ENCODE results near the gene TMEM201. TPM values are rescaled to one million over a fixed set of nuclear protein-coding genes. Genes with fewer than 3 reads are reported as not detected.

The TMEM201 gene
- total and polyA plus RNA-seq, 9 of the 15 experiments (the other 6 are each of a cell fraction or from before 2014, with no cell fraction given): 0.42 to 51.3 (median 7.4) TPM

- peaks cover 17 to 38% of the 10 kb centered on the region in 2 experiments; a peak in 4 of 5 replicates for H3K4me1 ChIP-seq (replicated peaks in 1 of 2; ENCODE audit: control insufficient read depth in 2 of 2, insufficient read depth in 2 of 2, low read length in 2 of 2)
- POLR2A ChIA-PET: interaction anchor here (0.5 to 0.7 kb wide), 4 partner anchors 15 to 468 kb away, joined by 3 to 5 read pairs (median 3); no protein-coding TSS in a partner anchor
- H3K9ac ChIP-seq (ENCODE audit: insufficient read depth in 1 of 2, low read depth in 2 of 2, low read length in 2 of 2): peak overlapping the region in 1 of 2 experiments; percentile 80; a peak in 1 of 4 replicates
- H4K20me1 ChIP-seq (replicated peaks; ENCODE audit: control insufficient read depth, insufficient read depth, low read length): no peaks in the 10 kb centered on the region
- no peaks in the 10 kb centered on the region; a peak in 3 of 5 replicates for H3K27me3 ChIP-seq (ENCODE audit: control insufficient read depth in 2 of 2, insufficient read depth in 2 of 2, low read length in 2 of 2)
- H2AFZ ChIP-seq (ENCODE audit: low read depth, low read length): peak overlapping the region; percentile 73; the same call in 1 of the 2 replicates
- no peak for DNase-seq (ENCODE audit: extremely low read depth in 1 of 4, low spot score in 3 of 4)
- no peaks in the 10 kb centered on the region for H3K36me3 ChIP-seq (ENCODE audit: control insufficient read depth, insufficient read depth, low read length)
- no peak overlapping the region for H3K27ac ChIP-seq (ENCODE audit: extremely low read depth, low read depth, low read length)
- no peaks in the 10 kb centered on the region for H3K79me2 ChIP-seq (ENCODE audit: control insufficient read depth, insufficient read depth, low read length)
- in situ Hi-C loops (cut with MboI): no loop called here
- WGBS (ENCODE audit: insufficient coverage, low coverage, missing lambda C conversion rate): 32% methylated on average over 8 of the region's 8 CpGs
- no peak overlapping the region for H3K4me2 ChIP-seq (ENCODE audit: insufficient read depth, low read length)
- no peaks in the 10 kb centered on the region for H3K9me1 ChIP-seq (ENCODE audit: control insufficient read depth, insufficient read depth, low read length)
- CTCF ChIA-PET (ENCODE audit: low intra/inter-chr PET ratio): no interaction called here
- FAIRE-seq: no peak
- intact Hi-C loops (cut with micrococcal nuclease): no loop called here
- ATAC-seq: no peak
- BruUV-seq (replicated peaks): no TSS peak
- TF ChIP-seq BCOR (IDR thresholded peaks at IDR 0.05) (0 out of 2 replicates have a peak, but pooled peaks have one; percentile 22), MAX (CRISPR knock-in tag; IDR thresholded peaks at IDR 0.05) (0 out of 2 replicates have a peak, but pooled peaks have one; percentile 20), ZNF395 (CRISPR knock-in tag; IDR thresholded peaks at IDR 0.05) (no peak)
- H3K4me3 ChIP-seq: no peak overlapping the region
- H3K9me3 ChIP-seq (replicated peaks; ENCODE audit: control insufficient read depth, insufficient read depth, low read depth, low read length): no peaks in the 10 kb centered on the region
Observed at GRCh38 chr1:9630331-9631111, 41.8 kb downstream of the TMEM201 start.

All from K562 (cell line).